SU-DHL-6 (cell line): ENCODE measurements around the gene ZC3H12C.

Source experiments
- H2AFZ ChIP-seq: fragments of 200-600 bp; sonication (generic); 2 replicates; pipeline ENCODE4 v1.6.1; 2014; ENCODE audit warnings: low read depth, mild to moderate bottlenecking, moderate library complexity, mixed read lengths, antibody characterized with exemption, low read length; ENCODE audit not compliant: severe bottlenecking
- H3F3A ChIP-seq: fragments of 200-600 bp; shearing (Covaris generic); 2 replicates; pipeline ENCODE4 v1.6.0; 2016; ENCODE audit warnings: antibody characterized with exemption, mild to moderate bottlenecking; ENCODE audit not compliant: insufficient read depth
- H3K27ac ChIP-seq: fragments of 200-600 bp; sonication (generic); 2 replicates; pipeline ENCODE4 v1.5.1; 2016; ENCODE audit warnings: low read depth, mild to moderate bottlenecking, low read length, moderate library complexity, mixed read lengths
- H3K27me3 ChIP-seq: fragments of 200-600 bp; sonication (generic), shearing (Covaris generic); 2 replicates; pipeline ENCODE4 v1.6.0; 2014; ENCODE audit warnings: mild to moderate bottlenecking, low read length
- H3K36me3 ChIP-seq: fragments of 200-600 bp; sonication (generic); 2 replicates; pipeline ENCODE4 v1.6.1; 2014; ENCODE audit warnings: mild to moderate bottlenecking, low read length, mixed read lengths
- H3K4me2 ChIP-seq: fragments of 300-600, 200-600 bp; shearing (Covaris generic), sonication (generic); 2 replicates; pipeline ENCODE4 v1.6.0; 2014; ENCODE audit warnings: low read length, low read depth, mild to moderate bottlenecking; ENCODE audit not compliant: poor library complexity, severe bottlenecking
- H3K4me3 ChIP-seq: fragments of 200-600 bp; sonication (generic); 2 replicates; pipeline ENCODE4 v1.5.1; 2014; ENCODE audit warnings: antibody characterized with exemption, low read length, mild to moderate bottlenecking, mixed read lengths; ENCODE audit not compliant: insufficient read depth, poor library complexity, severe bottlenecking
- H3K79me2 ChIP-seq: fragments of 200-600 bp; sonication (generic); 2 replicates; pipeline ENCODE4 v1.6.1; 2014; ENCODE audit warnings: mild to moderate bottlenecking, low read length, moderate library complexity; ENCODE audit not compliant: insufficient read depth
- H3K9ac ChIP-seq: fragments of 200-600 bp; sonication (generic); 2 replicates; pipeline ENCODE4 v1.7.0; 2014; ENCODE audit warnings: mild to moderate bottlenecking, low read length
- H3K9me2 ChIP-seq: fragments of 200-600 bp; sonication (generic); replicated peaks from 2 replicates; pipeline ENCODE4 v1.6.1; 2014; ENCODE audit warnings: low read length; ENCODE audit not compliant: insufficient read depth
- H3K9me3 ChIP-seq: fragments of 200-600 bp; sonication (generic); 2 replicates; pipeline ENCODE4 v1.6.1; 2014; ENCODE audit warnings: low read length, mixed read lengths; ENCODE audit not compliant: insufficient read depth
- H4K20me1 ChIP-seq: fragments of 200-600 bp; sonication (generic); 2 replicates; pipeline ENCODE4 v1.6.1; 2014; ENCODE audit warnings: low read depth, mild to moderate bottlenecking, antibody characterized with exemption, low read length, moderate library complexity, mixed read lengths
- EZH2phosphoT487 ChIP-seq: fragments of 200-600 bp; sonication (generic), shearing (Covaris generic); conservative IDR thresholded peaks from 2 replicates; pipeline ENCODE4 v1.6.1; 2018; ENCODE audit warnings: mild to moderate bottlenecking, antibody characterized with exemption, low read length, moderate library complexity, mixed read lengths
- TF ChIP-seq, protein P1 (sequence below): fragments of 200-600 bp; sonication (generic); IDR thresholded peaks from one replicate; pipeline ENCODE4 v1.5.1; 2017; ENCODE audit warnings: antibody characterized with exemption, mild to moderate bottlenecking, low read length, moderate library complexity; ENCODE audit not compliant: insufficient read depth, poor library complexity, severe bottlenecking

ZC3H12C gene

DNA sequence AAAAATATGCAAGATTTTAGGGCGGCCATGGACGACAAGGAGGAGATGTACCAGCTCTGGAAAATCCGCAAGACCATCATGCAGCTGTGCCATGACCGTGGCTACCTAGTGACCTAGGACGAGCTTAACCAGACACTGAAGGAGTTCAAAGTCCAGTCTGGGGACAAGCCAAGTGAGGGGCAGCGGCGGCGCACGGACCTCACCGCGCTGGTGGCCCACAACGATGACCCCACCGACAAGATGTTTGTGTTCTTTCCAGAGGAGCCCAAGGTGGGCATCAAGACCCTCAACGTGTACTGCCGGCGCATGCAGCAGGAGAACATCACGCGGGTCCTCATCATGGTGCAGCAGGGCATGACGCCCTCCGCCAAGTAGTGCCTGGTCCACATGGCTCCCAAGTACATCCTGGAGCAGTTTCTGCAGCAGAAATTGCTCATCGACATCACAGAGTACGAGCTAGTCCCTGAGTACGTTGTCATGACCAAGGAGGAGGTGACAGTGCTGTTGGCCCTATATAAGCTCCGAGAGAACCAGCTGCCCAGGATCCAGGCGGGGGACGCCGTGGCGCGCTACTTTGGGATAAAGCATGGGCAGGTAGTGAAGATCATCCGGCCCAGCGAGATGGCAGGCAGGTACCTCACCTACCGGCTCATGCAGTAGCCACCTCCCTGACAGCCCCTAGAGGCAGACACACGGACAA, 43.5 kb upstream of the ZC3H12C start:
- Histone ChIP-seq H4K20me1 (no peaks in the 10 kb centered on the region), H3K27ac (no peak overlapping the region), H3K9ac (no peak overlapping the region), H2AFZ (no peak overlapping the region), H3K36me3 (no peaks in the 10 kb centered on the region), H3K4me2 (no peak overlapping the region), H3K27me3 (no peaks in the 10 kb centered on the region), H3K9me2 (no peaks in the 10 kb centered on the region), H3K9me3 (no peaks in the 10 kb centered on the region), H3K79me2 (no peaks in the 10 kb centered on the region), H3F3A (no peaks in the 10 kb centered on the region), H3K4me3 (no peak overlapping the region)
- TF ChIP-seq, protein P1, sequence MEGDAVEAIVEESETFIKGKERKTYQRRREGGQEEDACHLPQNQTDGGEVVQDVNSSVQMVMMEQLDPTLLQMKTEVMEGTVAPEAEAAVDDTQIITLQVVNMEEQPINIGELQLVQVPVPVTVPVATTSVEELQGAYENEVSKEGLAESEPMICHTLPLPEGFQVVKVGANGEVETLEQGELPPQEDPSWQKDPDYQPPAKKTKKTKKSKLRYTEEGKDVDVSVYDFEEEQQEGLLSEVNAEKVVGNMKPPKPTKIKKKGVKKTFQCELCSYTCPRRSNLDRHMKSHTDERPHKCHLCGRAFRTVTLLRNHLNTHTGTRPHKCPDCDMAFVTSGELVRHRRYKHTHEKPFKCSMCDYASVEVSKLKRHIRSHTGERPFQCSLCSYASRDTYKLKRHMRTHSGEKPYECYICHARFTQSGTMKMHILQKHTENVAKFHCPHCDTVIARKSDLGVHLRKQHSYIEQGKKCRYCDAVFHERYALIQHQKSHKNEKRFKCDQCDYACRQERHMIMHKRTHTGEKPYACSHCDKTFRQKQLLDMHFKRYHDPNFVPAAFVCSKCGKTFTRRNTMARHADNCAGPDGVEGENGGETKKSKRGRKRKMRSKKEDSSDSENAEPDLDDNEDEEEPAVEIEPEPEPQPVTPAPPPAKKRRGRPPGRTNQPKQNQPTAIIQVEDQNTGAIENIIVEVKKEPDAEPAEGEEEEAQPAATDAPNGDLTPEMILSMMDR: no peak
- TF ChIP-seq EZH2phosphoT487: no peak

DNA sequence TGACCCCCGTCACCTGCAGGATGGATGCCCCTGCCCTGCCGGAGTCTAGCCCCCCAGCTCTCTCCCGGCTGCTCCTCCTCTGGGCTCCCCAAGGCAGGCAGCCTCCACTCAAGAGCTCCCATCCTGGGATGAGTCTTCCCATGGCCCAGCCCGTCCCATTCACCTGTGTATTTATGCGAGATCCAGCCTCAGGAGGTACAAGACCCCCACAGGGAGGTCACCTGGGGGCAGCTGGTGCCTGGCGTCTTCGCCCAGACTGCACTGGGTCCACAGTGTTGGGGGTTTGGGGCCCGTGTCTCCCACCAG, 43.0 kb upstream of the ZC3H12C start:
- H3K36me3 ChIP-seq: no peaks in the 10 kb centered on the region
- no peaks in the 10 kb centered on the region for H3K79me2 ChIP-seq
- no peak overlapping the region for H3K27ac ChIP-seq

DNA sequence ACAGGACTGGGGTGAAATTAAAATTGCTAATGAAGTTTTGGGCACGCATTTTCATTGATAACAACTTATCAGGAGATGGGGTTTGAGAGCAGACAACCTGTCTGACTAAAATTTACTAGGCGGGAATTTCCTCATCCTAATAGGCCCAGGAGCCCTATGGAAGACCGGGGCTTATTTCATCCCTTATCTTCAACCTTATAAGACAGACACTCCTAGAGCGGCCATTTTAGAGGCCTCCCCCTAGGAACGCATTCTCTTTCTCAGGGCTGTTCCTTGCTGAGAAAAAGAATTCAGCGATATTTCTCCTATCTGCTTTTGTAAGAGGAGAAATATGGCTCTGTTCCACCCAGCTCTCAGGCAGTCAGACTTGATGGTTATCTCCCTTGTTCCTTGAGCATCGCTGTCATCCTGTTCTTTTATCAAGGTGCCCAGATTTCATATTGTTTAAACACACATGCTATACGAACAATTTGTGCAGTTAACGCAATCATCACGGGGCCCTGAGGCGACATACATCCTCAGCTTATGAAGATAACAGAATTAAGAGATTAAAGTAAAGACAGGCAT, 39.3 kb upstream of the ZC3H12C start:
- no peaks in the 10 kb centered on the region for H3K79me2 ChIP-seq
- H3K4me3 ChIP-seq: no peak overlapping the region
- no peak overlapping the region for H2AFZ ChIP-seq
- no peak overlapping the region for H3K4me2 ChIP-seq
- no peaks in the 10 kb centered on the region for H3K36me3 ChIP-seq
- H3K9me2 ChIP-seq: no peaks in the 10 kb centered on the region
- no peaks in the 10 kb centered on the region for H3K27me3 ChIP-seq
- no peak overlapping the region for H3K9ac ChIP-seq
- H3K9me3 ChIP-seq: no peaks in the 10 kb centered on the region
- no peaks in the 10 kb centered on the region for H3F3A ChIP-seq
- no peaks in the 10 kb centered on the region for H4K20me1 ChIP-seq
- no peak overlapping the region for H3K27ac ChIP-seq
- TF ChIP-seq, protein P1: no peak
- TF ChIP-seq EZH2phosphoT487: no peak

More for the DNA sequence above, 43.0 kb upstream of the ZC3H12C start:
- no peak overlapping the region for H2AFZ ChIP-seq
- no peak for TF ChIP-seq EZH2phosphoT487
- TF ChIP-seq, protein P1: no peak
- H3K9ac ChIP-seq: no peak overlapping the region
- H3K9me2 ChIP-seq: no peaks in the 10 kb centered on the region
- H3K27me3 ChIP-seq: no peaks in the 10 kb centered on the region
- no peaks in the 10 kb centered on the region for H3K9me3 ChIP-seq
- no peak overlapping the region for H3K4me2 ChIP-seq
- H4K20me1 ChIP-seq: no peaks in the 10 kb centered on the region
- no peaks in the 10 kb centered on the region for H3F3A ChIP-seq
- H3K4me3 ChIP-seq: no peak overlapping the region
